Measurements from ENCODE around the gene SSH2. TPM values are rescaled to one million over a fixed set of nuclear protein-coding genes. Genes with fewer than 3 reads are reported as not detected.

The SSH2 gene
- total and polyA plus RNA-seq, 9 donors: 4.2 to 13.0 (median 11.8) TPM

GRCh38 chr17:29630630-29631193 lies 299.3 kb downstream of the SSH2 start:
- no peaks in the 10 kb centered on the region for H3K36me3 ChIP-seq

GRCh38 chr17:29629839-29630238 lies 300.2 kb downstream of the SSH2 start:
- no peak overlapping the region for H3K27ac ChIP-seq
- no peaks in the 10 kb centered on the region for H3K9me3 ChIP-seq
- no peaks in the 10 kb centered on the region for H3K27me3 ChIP-seq
- DNase-seq: no peak
- intact Hi-C loops (cut with DNase I): loop anchor here in 2 of 4 donors (10.0 kb wide), 2 partner anchors 145 to 295 kb away; no protein-coding TSS in a partner anchor
- H3K4me3 ChIP-seq: no peak overlapping the region
- H3K4me1 ChIP-seq (ENCODE audit: insufficient read depth): no peaks in the 10 kb centered on the region
- TF ChIP-seq POLR2A (IDR thresholded peaks at IDR 0.05): no peak
- no peak for TF ChIP-seq EP300 (IDR thresholded peaks at IDR 0.05)
- no peak for TF ChIP-seq CTCF (IDR thresholded peaks at IDR 0.05)
- H3K36me3 ChIP-seq: no peaks in the 10 kb centered on the region
- 63 to 65% (median 63%) methylated on average over 2 of the region's 2 CpGs for WGBS, 3 donors

More at GRCh38 chr17:29630630-29631193, 299.3 kb downstream of the SSH2 start:
- H3K9me3 ChIP-seq: no peaks in the 10 kb centered on the region
- intact Hi-C loops (cut with DNase I): loop anchor here in 1 of 4 donors (10.0 kb wide), 2 partner anchors 144 to 294 kb away; no protein-coding TSS in a partner anchor
- no peak for TF ChIP-seq POLR2A (IDR thresholded peaks at IDR 0.05)
- TF ChIP-seq EP300 (IDR thresholded peaks at IDR 0.05): no peak
- no peak for TF ChIP-seq CTCF (IDR thresholded peaks at IDR 0.05)
- H3K4me1 ChIP-seq (ENCODE audit: insufficient read depth): no peaks in the 10 kb centered on the region
- WGBS, 3 donors: 89 to 91% (median 89%) methylated on average over 6 of the region's 6 CpGs
- no peak overlapping the region for H3K4me3 ChIP-seq
- no peak overlapping the region for H3K27ac ChIP-seq
- H3K27me3 ChIP-seq: no peaks in the 10 kb centered on the region
- no peak for DNase-seq

- 91 to 97% (median 95%) methylated on average over 2 of the region's 2 CpGs for WGBS, 3 donors
- H3K27me3 ChIP-seq: no peaks in the 10 kb centered on the region
- no peaks in the 10 kb centered on the region for H3K9me3 ChIP-seq
- no peak for TF ChIP-seq POLR2A (IDR thresholded peaks at IDR 0.05)
- TF ChIP-seq EP300 (IDR thresholded peaks at IDR 0.05): no peak
- TF ChIP-seq CTCF (IDR thresholded peaks at IDR 0.05): no peak
- intact Hi-C loops (cut with DNase I): loop anchor here in 1 of 4 donors (10.0 kb wide), 1 partner anchor 146 kb away; no protein-coding TSS in a partner anchor
- H3K27ac ChIP-seq: no peak overlapping the region
- DNase-seq: no peak
- no peaks in the 10 kb centered on the region for H3K4me1 ChIP-seq (ENCODE audit: insufficient read depth)
- no peaks in the 10 kb centered on the region for H3K36me3 ChIP-seq
- H3K4me3 ChIP-seq: no peak overlapping the region
These were observed 301.4 kb downstream of the SSH2 start for GRCh38 chr17:29628644-29629043.

DNA sequence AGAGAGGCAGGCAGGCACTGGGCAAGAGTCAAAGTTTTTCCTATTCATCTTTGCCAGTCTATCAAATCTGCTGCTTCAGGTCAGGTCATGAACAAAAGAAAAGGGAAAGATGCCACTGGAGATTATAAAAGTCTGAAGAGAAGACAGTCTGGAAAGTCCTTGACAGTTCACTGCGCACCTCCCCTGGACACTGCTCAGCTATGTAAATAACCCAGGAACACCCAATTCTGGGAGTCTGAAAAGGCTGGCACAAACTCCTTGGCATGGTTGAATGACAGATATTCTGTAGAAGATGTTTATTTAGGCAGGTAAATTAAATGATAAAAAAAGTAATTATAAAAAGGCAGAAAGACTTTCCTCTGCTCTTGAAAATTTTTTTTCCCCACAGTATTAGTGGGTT lies 302.1 kb downstream of the SSH2 start:
- H3K4me1 ChIP-seq (ENCODE audit: insufficient read depth): no peaks in the 10 kb centered on the region
- H3K36me3 ChIP-seq: no peaks in the 10 kb centered on the region
- WGBS, 3 donors: 87 to 97% (median 92%) methylated on average over 1 of the region's 1 CpG
- intact Hi-C loops (cut with DNase I): loop anchor here in 1 of 4 donors (10.0 kb wide), 1 partner anchor 147 kb away; no protein-coding TSS in a partner anchor
- no peak for DNase-seq
- TF ChIP-seq EP300 (IDR thresholded peaks at IDR 0.05) (no peak), CTCF (IDR thresholded peaks at IDR 0.05) (no peak), POLR2A (IDR thresholded peaks at IDR 0.05) (no peak)
- H3K4me3 ChIP-seq: no peak overlapping the region
- H3K27ac ChIP-seq: no peak overlapping the region
- no peaks in the 10 kb centered on the region for H3K27me3 ChIP-seq
- H3K9me3 ChIP-seq: no peaks in the 10 kb centered on the region

All from ovary (tissue), 9 donors.